Mucosa of stomach (tissue), 1 donor: ENCODE results near the gene PPP2R5D.
"Not testable (repeated sequence)": the region's sequence is repeated elsewhere in the genome, so short reads cannot be mapped to it uniquely, and the experiment has no call there.

Experiments
- H3K27me3 ChIP-seq: one replicate; pipeline ENCODE4 v1.7.0; 2013; ENCODE audit warnings: mild to moderate bottlenecking, low read length; ENCODE audit not compliant: control insufficient read depth, insufficient read depth
- H3K36me3 ChIP-seq: one replicate; pipeline ENCODE4 v1.7.0; 2013; ENCODE audit warnings: low read length; ENCODE audit not compliant: control insufficient read depth, insufficient read depth
- H3K4me1 ChIP-seq: one replicate; pipeline ENCODE4 v1.7.0; 2013; ENCODE audit warnings: mild to moderate bottlenecking, low read length; ENCODE audit not compliant: control insufficient read depth, insufficient read depth
- H3K4me3 ChIP-seq: one replicate; pipeline ENCODE4 v1.7.0; 2013; ENCODE audit warnings: low read length
- H3K9ac ChIP-seq: one replicate; pipeline ENCODE4 v1.7.0; 2013; ENCODE audit warnings: mild to moderate bottlenecking, low read length, moderate library complexity
- H3K9me3 ChIP-seq: one replicate; pipeline ENCODE4 v1.7.0; 2013; ENCODE audit warnings: mild to moderate bottlenecking, low read length, moderate library complexity; ENCODE audit not compliant: control insufficient read depth
- donor health status: Pancreatic carcinoma.

PPP2R5D gene

GRCh38 chr6:43038727-43039126 lies 54.4 kb downstream of the PPP2R5D start:
- H3K4me3 ChIP-seq = no peak overlapping the region
- H3K36me3 ChIP-seq = peaks cover 22% of the 10 kb centered on the region
- no peaks in the 10 kb centered on the region for H3K9me3 ChIP-seq
- H3K4me1 ChIP-seq = no peaks in the 10 kb centered on the region
- no peak overlapping the region for H3K9ac ChIP-seq
- H3K27me3 ChIP-seq = no peaks in the 10 kb centered on the region

GRCh38 chr6:43040542-43041257 lies 56.3 kb downstream of the PPP2R5D start:
- Histone ChIP-seq H3K4me3 (no peak overlapping the region), H3K9ac (no peak overlapping the region), H3K27me3 (no peaks in the 10 kb centered on the region), H3K9me3 (no peaks in the 10 kb centered on the region), H3K36me3 (peaks cover 24% of the 10 kb centered on the region), H3K4me1 (no peaks in the 10 kb centered on the region)

- not testable (repeated sequence) for H3K4me3 ChIP-seq, H3K4me1 ChIP-seq, H3K9me3 ChIP-seq, H3K9ac ChIP-seq, H3K27me3 ChIP-seq
- peaks cover 31% of the 10 kb centered on the region for H3K36me3 ChIP-seq
These were observed 57.1 kb downstream of the PPP2R5D start for GRCh38 chr6:43041475-43041874.

- H3K9me3 ChIP-seq = no peaks in the 10 kb centered on the region
- H3K9ac ChIP-seq = no peak overlapping the region
- H3K4me1 ChIP-seq = no peaks in the 10 kb centered on the region
- no peak overlapping the region for H3K4me3 ChIP-seq
- H3K36me3 ChIP-seq = peaks cover 28% of the 10 kb centered on the region
- no peaks in the 10 kb centered on the region for H3K27me3 ChIP-seq
These were observed 58.9 kb downstream of the PPP2R5D start for GRCh38 chr6:43043310-43043709.

- Histone ChIP-seq H3K27me3 (no peaks in the 10 kb centered on the region), H3K9ac (no peak overlapping the region), H3K4me1 (no peaks in the 10 kb centered on the region), H3K36me3 (peaks cover 22% of the 10 kb centered on the region), H3K4me3 (no peak overlapping the region), H3K9me3 (no peaks in the 10 kb centered on the region)
These were observed 61.1 kb downstream of the PPP2R5D start for GRCh38 chr6:43045371-43045930.

- no peaks in the 10 kb centered on the region for H3K27me3 ChIP-seq
- H3K9ac ChIP-seq = no peak overlapping the region
- no peaks in the 10 kb centered on the region for H3K9me3 ChIP-seq
- H3K36me3 ChIP-seq = peaks cover 14% of the 10 kb centered on the region
- peaks cover 10% of the 10 kb centered on the region for H3K4me1 ChIP-seq
- H3K4me3 ChIP-seq = no peak overlapping the region
These were observed 63.6 kb downstream of the PPP2R5D start for GRCh38 chr6:43047998-43048397.

GRCh38 chr6:43050981-43051380 lies 66.6 kb downstream of the PPP2R5D start:
- peaks cover 23% of the 10 kb centered on the region for H3K4me1 ChIP-seq
- H3K4me3 ChIP-seq = no peak overlapping the region
- H3K9me3 ChIP-seq = no peaks in the 10 kb centered on the region
- H3K36me3 ChIP-seq = peaks cover 8% of the 10 kb centered on the region
- no peak overlapping the region for H3K9ac ChIP-seq
- no peaks in the 10 kb centered on the region for H3K27me3 ChIP-seq

GRCh38 chr6:43052225-43052841 lies 68.0 kb downstream of the PPP2R5D start:
- no peaks in the 10 kb centered on the region for H3K27me3 ChIP-seq
- peaks cover 6% of the 10 kb centered on the region for H3K36me3 ChIP-seq
- peak overlapping the region; percentile 66 for H3K4me3 ChIP-seq
- peaks cover 23% of the 10 kb centered on the region for H3K4me1 ChIP-seq
- peak overlapping the region; percentile 93 for H3K9ac ChIP-seq
- H3K9me3 ChIP-seq = no peaks in the 10 kb centered on the region

GRCh38 chr6:43052842-43053544 lies 68.6 kb downstream of the PPP2R5D start:
- H3K9ac ChIP-seq = peak overlapping the region; percentile 93
- no peaks in the 10 kb centered on the region for H3K9me3 ChIP-seq
- H3K27me3 ChIP-seq = no peaks in the 10 kb centered on the region
- H3K4me3 ChIP-seq = peak overlapping the region; percentile 66
- peaks cover 24% of the 10 kb centered on the region for H3K4me1 ChIP-seq
- H3K36me3 ChIP-seq = peaks cover 6% of the 10 kb centered on the region

GRCh38 chr6:43053545-43054205 lies 69.3 kb downstream of the PPP2R5D start, which contains the start of gene CUL7:
Gene CUL7, minus strand, starts transcription at chr6:43053851. Its CDS starts 1,063 bp downstream, at chr6:43052788.
- no peaks in the 10 kb centered on the region for H3K9me3 ChIP-seq
- H3K27me3 ChIP-seq = no peaks in the 10 kb centered on the region
- peaks cover 30% of the 10 kb centered on the region for H3K4me1 ChIP-seq
- peak within 1 kb of the TSS; percentile 66 for H3K4me3 ChIP-seq
- peak within 1 kb of the TSS; percentile 93 for H3K9ac ChIP-seq
- peaks cover 6% of the 10 kb centered on the region for H3K36me3 ChIP-seq

- no peaks in the 10 kb centered on the region for H3K27me3 ChIP-seq
- peaks cover 6% of the 10 kb centered on the region for H3K36me3 ChIP-seq
- H3K4me3 ChIP-seq = peak overlapping the region; percentile 66
- H3K9ac ChIP-seq = peak overlapping the region; percentile 93
- peaks cover 32% of the 10 kb centered on the region for H3K4me1 ChIP-seq
- H3K9me3 ChIP-seq = no peaks in the 10 kb centered on the region
These were observed 70.0 kb downstream of the PPP2R5D start for GRCh38 chr6:43054206-43054943.
